Dermis microvascular lymphatic vessel endothelial cell (primary cell): ENCODE measurements around the gene TXNDC17. TPM values are rescaled to one million over a fixed set of nuclear protein-coding genes. Genes with fewer than 3 reads are reported as not detected.
"Not testable (repeated sequence)": the region's sequence is repeated elsewhere in the genome, so short reads cannot be mapped to it uniquely, and the experiment has no call there.

ENCODE experiments used
- DNase-seq, 2 donors: peaks; one replicate each; pipeline versions ENCODE4 v3.0.0 to v3.0.0-alpha.2; 2010; ENCODE audit warnings: low read depth in 2 of 2
- total RNA-seq: library from RNA; depleted of rRNA; stranded (reverse); fragments of >200 nt; gene quantifications from 2 replicates; pipeline ENCODE4 v1.2.1, GENCODE V29; 2014

TXNDC17 gene
- total RNA-seq, 1 donor from 2014 or later, result 85.4 TPM

DNA sequence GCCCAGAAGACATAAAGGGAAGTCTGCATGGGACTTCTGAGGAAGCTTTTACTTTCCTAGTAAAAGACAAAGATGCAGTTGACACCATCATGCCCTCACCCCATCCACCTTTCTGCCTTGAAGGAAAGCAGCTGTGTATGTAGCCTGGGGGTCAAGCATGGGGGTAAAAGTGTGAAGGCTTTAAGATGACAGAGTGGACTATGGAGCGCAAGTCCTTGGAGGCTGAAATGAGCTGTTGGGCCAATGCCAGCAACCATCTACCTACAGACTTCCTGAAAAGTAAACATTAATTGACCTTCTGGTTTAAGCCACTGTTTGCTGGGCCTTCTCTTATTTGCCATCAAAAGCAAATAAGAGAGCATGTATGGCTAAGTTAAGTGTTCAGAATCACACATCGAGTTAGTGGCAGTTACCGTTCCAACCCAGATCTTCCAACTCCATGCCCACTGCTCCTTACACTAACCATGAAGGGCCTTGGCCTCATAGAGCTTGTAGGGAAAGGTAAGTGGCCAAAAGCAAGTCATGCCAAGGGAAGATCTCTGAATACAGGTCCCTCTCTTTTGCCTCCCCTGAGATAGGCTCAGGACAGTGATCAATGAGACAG, 42.3 kb downstream of the TXNDC17 start:
- no peak for DNase-seq

DNA sequence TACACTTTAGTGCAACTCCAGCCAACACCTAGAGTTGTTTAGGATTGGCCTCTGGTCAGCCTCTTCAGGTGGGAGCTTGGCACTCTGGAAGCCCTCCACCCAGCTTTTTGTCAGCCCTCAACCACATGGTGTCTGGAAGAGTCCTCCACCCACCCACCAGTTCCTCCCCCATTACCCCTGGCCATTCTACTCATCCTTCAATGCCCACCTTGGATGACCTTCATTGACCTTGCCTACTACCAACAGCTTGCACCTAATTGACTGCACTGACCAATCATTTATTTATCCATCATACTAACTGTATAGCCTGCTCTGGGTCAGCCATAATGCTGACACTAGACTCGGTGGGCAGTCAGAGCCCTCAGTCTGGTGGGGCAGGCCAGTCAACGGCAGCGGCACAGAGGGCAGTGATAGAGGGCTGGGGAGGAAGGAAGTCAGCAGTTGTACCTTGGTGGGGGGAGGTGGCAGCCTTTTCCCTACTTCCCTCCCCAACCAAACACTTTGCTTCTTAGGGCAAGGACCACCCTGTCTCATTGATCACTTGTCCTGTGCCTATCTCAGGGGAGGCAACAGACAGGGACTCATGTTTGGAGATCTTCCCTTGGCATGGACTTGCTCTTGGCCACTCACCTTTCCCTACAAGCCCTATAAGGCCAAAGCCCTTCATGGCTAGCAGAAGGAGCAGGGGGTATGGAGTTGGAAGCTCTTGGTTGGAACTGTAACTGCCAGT, 43.0 kb downstream of the TXNDC17 start:
- DNase-seq, result no peak

DNA sequence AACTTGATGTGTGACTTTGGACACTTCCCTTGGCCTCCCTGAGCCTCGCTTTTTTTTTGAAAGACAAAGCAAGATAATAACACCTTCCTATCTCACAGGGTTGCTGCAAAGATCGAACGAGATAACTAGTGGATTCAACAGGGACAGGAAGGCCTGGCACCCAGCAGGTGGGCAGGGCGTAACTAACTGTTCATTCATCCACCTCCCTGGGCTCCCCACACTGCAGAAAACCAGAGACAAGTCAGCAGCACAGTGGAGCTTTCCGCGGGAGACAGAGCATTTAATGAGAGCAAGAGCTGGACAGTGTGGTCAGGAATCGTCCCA, 43.6 kb downstream of the TXNDC17 start:
- DNase-seq, result no peak

DNA sequence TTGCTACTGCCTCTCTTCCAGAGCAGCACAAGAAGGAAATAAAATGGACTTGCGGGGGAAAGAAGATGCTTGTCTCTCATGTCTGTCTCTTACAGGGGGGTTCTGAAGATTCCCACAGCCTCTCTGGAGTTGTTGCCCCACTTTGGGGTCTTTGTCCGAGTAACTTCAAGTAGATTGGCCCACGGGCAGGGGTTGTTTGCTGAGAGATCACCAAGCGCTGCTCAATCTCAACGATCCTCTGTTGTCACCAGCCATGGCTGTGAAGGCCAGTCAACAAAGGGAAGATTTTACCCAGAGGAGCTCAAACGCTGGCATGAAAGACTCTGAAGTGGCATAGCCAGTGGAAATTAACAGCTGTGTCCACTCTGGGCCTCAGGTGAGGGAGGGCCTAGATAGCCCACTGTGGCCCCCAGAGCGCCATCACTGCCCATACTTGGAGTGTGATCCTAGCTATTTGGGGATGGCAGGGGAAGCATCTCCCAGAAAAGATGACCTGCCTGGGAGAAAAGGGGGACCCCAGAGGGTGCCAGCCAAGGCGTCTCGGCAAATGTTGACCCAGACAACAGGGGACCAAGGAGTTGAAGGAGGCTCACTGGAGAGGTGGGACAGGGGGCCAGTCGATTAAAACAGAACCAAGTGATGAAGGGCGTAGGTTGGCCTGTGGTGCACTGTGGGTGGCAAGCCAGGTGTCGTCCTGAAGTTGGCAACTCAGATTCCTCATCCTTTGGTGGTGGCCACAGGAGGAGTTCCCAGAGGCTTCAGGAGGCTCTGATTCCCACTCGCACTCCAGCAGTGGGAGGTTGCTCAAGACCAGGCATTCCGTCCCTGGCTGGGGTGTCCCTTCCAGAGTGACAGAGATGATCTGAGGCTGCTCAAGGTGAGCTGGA, 44.3 kb downstream of the TXNDC17 start:
- no peak for DNase-seq

DNA sequence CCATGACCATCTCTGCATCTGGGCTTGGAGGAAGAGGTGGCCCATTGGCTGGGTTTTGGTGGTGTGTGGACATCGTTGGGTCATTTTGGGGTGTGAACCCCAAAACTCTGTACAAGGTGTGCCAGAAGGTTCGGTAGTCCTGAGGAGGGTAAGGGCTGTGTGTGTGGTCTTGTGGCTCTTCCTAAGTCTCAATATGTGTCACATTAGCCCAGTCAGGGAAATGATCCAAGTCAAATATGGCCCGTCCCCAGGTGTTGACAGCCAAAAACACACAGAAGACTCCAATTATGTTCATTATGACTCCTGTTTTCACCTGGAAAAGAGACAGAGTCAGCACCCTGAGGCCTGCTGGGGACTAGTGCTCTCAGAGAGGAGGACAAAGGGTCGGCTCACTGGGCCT, 45.2 kb downstream of the TXNDC17 start:
- no peak for DNase-seq

DNA sequence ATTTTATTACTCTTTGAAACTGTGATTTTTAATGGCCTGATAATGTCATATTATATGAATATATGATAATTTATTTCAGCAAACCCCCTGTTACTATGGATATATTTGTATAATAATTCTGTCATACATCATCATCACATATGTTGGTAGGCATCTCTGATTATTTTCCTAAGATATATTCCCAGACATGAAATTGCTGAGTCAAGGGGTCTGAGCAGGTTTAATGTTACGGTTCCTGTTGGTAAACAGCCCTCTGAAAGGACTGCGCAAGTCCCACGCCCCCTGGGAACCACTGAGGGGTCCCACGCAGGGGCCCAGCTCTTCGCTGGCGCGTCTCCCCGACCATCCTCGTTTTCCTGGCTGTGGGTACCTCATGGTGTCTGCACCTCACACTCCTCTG, 48.1 kb downstream of the TXNDC17 start:
- no peak for DNase-seq

DNA sequence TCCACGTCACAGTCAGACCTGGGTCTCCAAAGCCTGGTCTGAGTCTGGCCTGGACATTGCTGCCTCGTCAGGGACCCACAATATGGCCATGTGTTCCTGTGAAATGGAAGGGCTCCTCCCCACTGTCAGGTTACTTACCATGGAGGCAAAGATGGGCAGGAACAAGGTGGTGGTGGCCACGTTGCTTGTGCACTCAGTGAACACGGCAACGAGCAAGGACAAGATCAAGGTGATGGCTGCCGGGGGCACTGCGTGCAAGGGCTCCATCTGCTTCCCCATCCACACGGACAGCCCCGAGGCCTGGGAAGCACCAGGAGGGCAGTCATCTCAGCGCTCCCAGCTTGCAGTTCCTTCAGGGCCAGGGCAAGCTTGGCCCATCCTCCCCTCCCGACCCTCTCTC, 49.8 kb downstream of the TXNDC17 start:
- no peak for DNase-seq

DNA sequence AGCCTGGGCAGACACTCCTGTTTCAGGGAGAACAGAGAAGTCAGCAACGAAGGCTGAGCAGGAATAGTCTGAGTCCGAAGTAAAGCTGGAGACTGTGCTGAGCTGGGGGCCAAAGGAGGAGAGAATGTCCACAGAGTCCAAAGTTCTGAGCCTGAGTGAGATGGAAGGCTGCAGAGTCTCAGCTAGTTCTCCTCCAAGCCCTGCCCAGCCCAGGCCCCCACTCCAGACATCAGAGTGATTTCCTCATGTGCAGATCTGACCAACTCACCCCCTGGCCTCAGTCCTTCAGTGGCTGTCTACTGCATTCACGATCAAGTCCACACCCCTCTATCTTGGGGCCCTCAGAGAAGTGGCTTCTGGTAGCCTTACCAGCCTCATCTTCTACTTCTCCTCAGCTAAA, 50.7 kb downstream of the TXNDC17 start:
- no peak for DNase-seq

DNA sequence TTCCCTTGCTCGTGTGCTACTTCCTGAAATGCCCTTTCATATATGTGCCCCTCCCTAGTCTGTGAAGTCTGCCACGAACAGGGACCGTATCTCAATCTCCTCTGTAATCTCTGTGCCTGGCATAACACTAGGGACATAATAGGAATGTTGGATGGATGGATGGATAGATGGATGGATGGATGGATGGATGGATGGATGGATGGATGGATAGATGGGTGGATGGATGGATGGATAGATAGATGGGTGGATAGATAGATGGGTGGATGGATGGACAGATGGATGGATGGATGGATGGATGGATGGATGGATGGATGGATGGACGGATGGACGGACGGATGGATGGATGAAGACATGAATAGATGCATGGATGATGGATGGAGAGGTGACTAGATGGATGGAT, 51.1 kb downstream of the TXNDC17 start:
- DNase-seq, result not testable (repeated sequence)

Other genes starting within 250 kb of the TXNDC17 start
- not detected in 2 replicates for gene AIPL1, start 205.9 kb upstream of the TXNDC17 start, total RNA-seq
- gene PIMREG, start 196.6 kb upstream of the TXNDC17 start, total RNA-seq, result 8.2 and 21.7 TPM in 2 replicates
- 0.13 and 0.26 TPM in 2 replicates for gene PITPNM3, start 84.5 kb upstream of the TXNDC17 start, total RNA-seq
- gene KIAA0753, start 349 bp upstream of the TXNDC17 start, total RNA-seq, result 7.2 and 8.2 TPM in 2 replicates
- 6.8 and 8.5 TPM in 2 replicates for gene MED31, start 10.5 kb downstream of the TXNDC17 start, total RNA-seq
- gene C17orf100, start 10.7 kb downstream of the TXNDC17 start, total RNA-seq, result 0.13 and 0.63 TPM in 2 replicates
- 0.26 and 0.38 TPM in 2 replicates for gene SLC13A5, start 72.3 kb downstream of the TXNDC17 start, total RNA-seq
- 1.5 and 4.7 TPM in 2 replicates for gene XAF1, start 115.0 kb downstream of the TXNDC17 start, total RNA-seq
- 11.6 and 34.6 TPM in 2 replicates for gene FBXO39, start 135.2 kb downstream of the TXNDC17 start, total RNA-seq
- not detected in 2 replicates for gene TEKT1, start 190.7 kb downstream of the TXNDC17 start, total RNA-seq